Measurements from ENCODE around the gene PCDHB5.
"Not testable (repeated sequence)": the region's sequence is repeated elsewhere in the genome, so short reads cannot be mapped to it uniquely, and the experiment has no call there.

PCDHB5 gene

GRCh38 chr5:141152096-141152495 lies 17.1 kb downstream of the PCDHB5 start:
- not testable (repeated sequence) for DNase-seq (ENCODE audit: low read depth)

- DNase-seq (ENCODE audit: low read depth): no peak
These were observed 20.8 kb downstream of the PCDHB5 start for GRCh38 chr5:141155540-141156374.

- not testable (repeated sequence) for DNase-seq (ENCODE audit: low read depth)
These were observed 22.4 kb downstream of the PCDHB5 start for GRCh38 chr5:141157356-141157755.

- not testable (repeated sequence) for DNase-seq (ENCODE audit: low read depth)
These were observed 22.9 kb downstream of the PCDHB5 start for GRCh38 chr5:141157901-141158300.

- DNase-seq (ENCODE audit: low read depth): peak; percentile 8
These were observed 37.6 kb downstream of the PCDHB5 start, which contains the start of gene PCDHB7 for GRCh38 chr5:141172381-141173204. PCDHB7 (plus strand) TSS chr5:141172644; CDS start chr5:141172836, 192 bp downstream.

GRCh38 chr5:141174291-141175104 lies 39.5 kb downstream of the PCDHB5 start:
- not testable (repeated sequence) for DNase-seq (ENCODE audit: low read depth)

GRCh38 chr5:141175933-141176332 lies 40.9 kb downstream of the PCDHB5 start:
- DNase-seq (ENCODE audit: low read depth): no peak

- DNase-seq (ENCODE audit: low read depth): not testable (repeated sequence)
These were observed 42.7 kb downstream of the PCDHB5 start, which contains the start of gene PCDHB8 for GRCh38 chr5:141177577-141178191. PCDHB8 (plus strand) TSS chr5:141177790; CDS start chr5:141178035, 245 bp downstream.

GRCh38 chr5:141179371-141179770 lies 44.4 kb downstream of the PCDHB5 start:
- DNase-seq (ENCODE audit: low read depth): not testable (repeated sequence)

- not testable (repeated sequence) for DNase-seq (ENCODE audit: low read depth)
These were observed 44.9 kb downstream of the PCDHB5 start for GRCh38 chr5:141179876-141180275.

- DNase-seq (ENCODE audit: low read depth): no peak
These were observed 45.3 kb downstream of the PCDHB5 start for GRCh38 chr5:141180313-141180712.

- DNase-seq (ENCODE audit: low read depth): peak; percentile 5
These were observed 47.2 kb downstream of the PCDHB5 start, which contains the start of gene PCDHB16 for GRCh38 chr5:141182248-141182647. PCDHB16 (plus strand) TSS chr5:141182387; CDS start chr5:141182560, 173 bp downstream.

GRCh38 chr5:141184117-141184855 lies 49.3 kb downstream of the PCDHB5 start:
- DNase-seq (ENCODE audit: low read depth): not testable (repeated sequence)

- peak; percentile 18 for DNase-seq (ENCODE audit: low read depth)
These were observed 52.0 kb downstream of the PCDHB5 start, which contains the start of gene PCDHB9 for GRCh38 chr5:141186897-141187512. PCDHB9 (plus strand) TSS chr5:141187161; CDS start chr5:141187319, 158 bp downstream.

All from iris pigment epithelial cell (primary cell).